Spinal cord (tissue), 10 donors: ENCODE data around the gene TRIML2. TPM values are rescaled to one million over a fixed set of nuclear protein-coding genes. Genes with fewer than 3 reads are reported as not detected.

Experiments used
- DNase-seq, 6 donors: peaks; one replicate each; pipeline versions ENCODE4 v3.0.0 to v3.0.0-alpha.2; 2013 to 2015; ENCODE audit warnings: low spot score in 6 of 6, low read depth in 4 of 6
- H3K27ac ChIP-seq: one replicate; pipeline ENCODE4 v1.5.1; 2013; ENCODE audit warnings: low read depth, low read length, control low read depth
- H3K27me3 ChIP-seq: one replicate; pipeline ENCODE4 v1.6.1; 2013; ENCODE audit warnings: low read length; ENCODE audit not compliant: control insufficient read depth, insufficient read depth
- H3K36me3 ChIP-seq: one replicate; pipeline ENCODE4 v1.6.1; 2013; ENCODE audit warnings: low read length; ENCODE audit not compliant: control insufficient read depth, insufficient read depth
- H3K4me1 ChIP-seq: one replicate; pipeline ENCODE4 v1.6.1; 2013; ENCODE audit warnings: low read length; ENCODE audit not compliant: control insufficient read depth, insufficient read depth
- H3K4me3 ChIP-seq: one replicate; pipeline ENCODE4 v1.5.1; 2013; ENCODE audit warnings: low read depth, low read length, control low read depth
- H3K9me3 ChIP-seq: one replicate; pipeline ENCODE4 v1.6.1; 2013; ENCODE audit warnings: low read length; ENCODE audit not compliant: control insufficient read depth, insufficient read depth
- WGBS: methylation state at CpG from one replicate; pipeline ENCODE4 v1.1.5; 2013; ENCODE audit warnings: missing lambda C conversion rate; ENCODE audit not compliant: insufficient coverage; 5-methylcytosine and 5-hydroxymethylcytosine counted together
- polyA plus RNA-seq, 2 donors: library from polyadenylated mRNA; unstranded; fragments of 120-200 nt; gene quantifications; one replicate each; pipeline ENCODE4 v1.2.1, GENCODE V29; 2013; ENCODE audit not compliant: insufficient read length in 2 of 2
- total RNA-seq, 2 donors: library from RNA; depleted of rRNA in 1 of 2; stranded (reverse); fragments of 120-200 nt in 1 of 2; fragments of >200 nt in 1 of 2; gene quantifications; one replicate each; pipeline versions ENCODE4 v1.2.3 to v1.2.4, GENCODE V29; 2013 to 2014
- donor health status: healthy.

Gene TRIML2
- total and polyA plus RNA-seq, 4 donors, result not detected

GRCh38 chr4:188139141-188139540, 29.7 kb upstream of the TRIML2 start, which contains the start of gene TRIML1:
TSS of gene TRIML1 (plus strand) at chr4:188139441. CDS start at chr4:188139559, 118 bp downstream.
- Histone ChIP-seq H3K4me1 (no peaks in the 10 kb centered on the region), H3K27me3 (no peaks in the 10 kb centered on the region), H3K9me3 (peaks cover 1% of the 10 kb centered on the region), H3K27ac (no peak within 1 kb of the TSS), H3K36me3 (no peaks in the 10 kb centered on the region), H3K4me3 (no peak within 1 kb of the TSS)
- DNase-seq, result no peak
- WGBS, result 74% methylated on average over 3 of the region's 3 CpGs

GRCh38 chr4:188138227-188138626, 28.8 kb upstream of the TRIML2 start:
- WGBS, result 82% methylated on average over 8 of the region's 10 CpGs
- no peak overlapping the region for H3K4me3 ChIP-seq
- H3K27ac ChIP-seq, result no peak overlapping the region
- H3K36me3 ChIP-seq, result no peaks in the 10 kb centered on the region
- H3K9me3 ChIP-seq, result no peaks in the 10 kb centered on the region
- no peaks in the 10 kb centered on the region for H3K4me1 ChIP-seq
- H3K27me3 ChIP-seq, result no peaks in the 10 kb centered on the region
- DNase-seq, result no peak

- no peak for DNase-seq
- Histone ChIP-seq H3K4me1 (no peaks in the 10 kb centered on the region), H3K27me3 (no peaks in the 10 kb centered on the region), H3K9me3 (no peaks in the 10 kb centered on the region), H3K4me3 (no peak overlapping the region), H3K27ac (no peak overlapping the region), H3K36me3 (no peaks in the 10 kb centered on the region)
- 94% methylated on average over 3 of the region's 5 CpGs for WGBS
Measured at GRCh38 chr4:188132232-188132631, 22.8 kb upstream of the TRIML2 start.

GRCh38 chr4:188130355-188130754, 21.0 kb upstream of the TRIML2 start:
- H3K36me3 ChIP-seq, result no peaks in the 10 kb centered on the region
- H3K4me3 ChIP-seq, result no peak overlapping the region
- no peak overlapping the region for H3K27ac ChIP-seq
- H3K9me3 ChIP-seq, result no peaks in the 10 kb centered on the region
- H3K4me1 ChIP-seq, result no peaks in the 10 kb centered on the region
- no peaks in the 10 kb centered on the region for H3K27me3 ChIP-seq
- 69% methylated on average over 2 of the region's 4 CpGs for WGBS
- DNase-seq, result no peak

GRCh38 chr4:188127214-188127874, 17.9 kb upstream of the TRIML2 start:
- Histone ChIP-seq H3K36me3 (no peaks in the 10 kb centered on the region), H3K4me1 (no peaks in the 10 kb centered on the region), H3K9me3 (no peaks in the 10 kb centered on the region), H3K27me3 (no peaks in the 10 kb centered on the region), H3K27ac (no peak overlapping the region), H3K4me3 (no peak overlapping the region)
- WGBS, result 83% methylated on average over 1 of the region's 5 CpGs
- no peak for DNase-seq

GRCh38 chr4:188121530-188121929, 12.1 kb upstream of the TRIML2 start:
- no peak overlapping the region for H3K27ac ChIP-seq
- H3K4me3 ChIP-seq, result no peak overlapping the region
- H3K9me3 ChIP-seq, result no peaks in the 10 kb centered on the region
- DNase-seq, result no peak
- H3K27me3 ChIP-seq, result no peaks in the 10 kb centered on the region
- H3K36me3 ChIP-seq, result no peaks in the 10 kb centered on the region
- WGBS, result 51% methylated on average over 8 of the region's 13 CpGs
- H3K4me1 ChIP-seq, result no peaks in the 10 kb centered on the region

- Histone ChIP-seq H3K4me1 (no peaks in the 10 kb centered on the region), H3K9me3 (no peaks in the 10 kb centered on the region), H3K27me3 (no peaks in the 10 kb centered on the region), H3K4me3 (no peak overlapping the region), H3K36me3 (no peaks in the 10 kb centered on the region), H3K27ac (no peak overlapping the region)
- no peak for DNase-seq
- 87% methylated on average over 15 of the region's 16 CpGs for WGBS
Measured at GRCh38 chr4:188117631-188118324, 8.4 kb upstream of the TRIML2 start.

- H3K4me1 ChIP-seq, result no peaks in the 10 kb centered on the region
- no peaks in the 10 kb centered on the region for H3K9me3 ChIP-seq
- no peak for DNase-seq
- no peaks in the 10 kb centered on the region for H3K36me3 ChIP-seq
- H3K27me3 ChIP-seq, result no peaks in the 10 kb centered on the region
- no peak overlapping the region for H3K27ac ChIP-seq
- WGBS, result 89% methylated on average over 2 of the region's 9 CpGs
- H3K4me3 ChIP-seq, result no peak overlapping the region
Measured at GRCh38 chr4:188113156-188113555, 3.8 kb upstream of the TRIML2 start.

GRCh38 chr4:188111955-188112354, 2.6 kb upstream of the TRIML2 start:
- Histone ChIP-seq H3K36me3 (no peaks in the 10 kb centered on the region), H3K9me3 (no peaks in the 10 kb centered on the region), H3K27ac (no peak overlapping the region), H3K4me3 (no peak overlapping the region), H3K27me3 (no peaks in the 10 kb centered on the region), H3K4me1 (no peaks in the 10 kb centered on the region)
- 60% methylated on average over 1 of the region's 6 CpGs for WGBS
- no peak for DNase-seq
